Central memory CD4-positive, alpha-beta T cell (primary cell): ENCODE results near the gene TYW1.
"Not testable (repeated sequence)": the region's sequence is repeated elsewhere in the genome, so short reads cannot be mapped to it uniquely, and the experiment has no call there.

Source experiments
- DNase-seq: peaks from one replicate; pipeline ENCODE4 v3.0.0; 2022

Gene TYW1

DNA sequence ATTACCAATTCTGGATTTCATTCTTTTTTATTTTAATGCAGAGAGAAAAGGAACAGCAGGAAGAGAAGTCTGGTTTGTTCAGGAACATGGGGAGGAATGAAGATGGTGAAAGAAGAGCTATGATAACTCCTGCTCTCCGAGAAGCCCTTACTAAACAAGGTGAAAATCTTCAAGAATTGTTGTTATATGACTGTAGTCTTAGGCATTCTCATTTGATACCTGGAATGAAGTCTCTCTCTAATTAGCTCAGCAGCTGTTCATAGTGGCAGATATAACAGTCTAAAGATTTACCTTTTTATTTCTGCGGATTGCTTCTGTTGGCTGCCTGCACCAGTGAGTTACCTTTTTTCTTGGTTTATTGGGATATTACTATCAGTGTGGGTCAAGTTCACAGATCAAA lies 53.3 kb downstream of the TYW1 start:
- DNase-seq: not testable (repeated sequence)

- DNase-seq: not testable (repeated sequence)
These were observed 55.5 kb downstream of the TYW1 start for GRCh38 chr7:67052161-67052560.

DNA sequence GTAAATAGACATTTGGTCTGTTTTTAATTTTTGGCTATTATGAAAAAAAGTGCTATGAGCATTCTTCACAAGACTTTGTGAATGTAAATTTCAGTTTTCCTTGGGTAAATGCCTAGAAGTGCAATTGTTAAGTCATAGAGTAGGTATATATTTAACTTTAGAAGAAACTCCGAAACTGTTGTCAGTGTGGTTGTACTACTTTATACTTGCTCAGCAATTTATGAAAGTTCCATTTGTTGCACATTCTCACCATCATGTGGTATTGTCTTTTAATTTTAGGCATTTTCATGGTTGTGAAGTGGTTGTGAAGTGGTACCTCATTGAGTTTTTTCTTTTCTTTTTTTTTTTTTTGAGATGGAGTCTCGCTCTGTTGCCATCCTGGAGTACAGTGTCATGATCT lies 60.0 kb downstream of the TYW1 start:
- no peak for DNase-seq

DNA sequence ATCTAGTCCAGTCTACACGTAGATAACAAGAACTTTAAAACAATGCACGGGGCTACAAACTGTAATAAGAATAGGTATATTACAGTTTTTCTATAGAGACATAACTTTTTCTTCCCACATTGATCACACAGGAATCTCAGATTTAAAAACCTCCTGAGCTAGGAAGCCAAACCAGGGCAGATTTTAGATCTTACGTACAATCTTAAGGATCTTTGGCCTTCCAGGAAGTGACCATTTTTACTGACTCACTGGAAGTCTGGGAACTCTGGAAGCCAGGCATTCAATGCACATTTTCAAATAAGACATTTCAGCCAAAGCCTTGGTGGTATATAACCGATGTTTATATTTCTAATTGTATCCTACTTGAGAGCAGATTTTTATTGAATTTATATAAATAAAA lies 64.7 kb downstream of the TYW1 start:
- DNase-seq: not testable (repeated sequence)

GRCh38 chr7:67062802-67063201 lies 66.2 kb downstream of the TYW1 start:
- not testable (repeated sequence) for DNase-seq

GRCh38 chr7:67066950-67067622 lies 70.5 kb downstream of the TYW1 start:
- not testable (repeated sequence) for DNase-seq

DNA sequence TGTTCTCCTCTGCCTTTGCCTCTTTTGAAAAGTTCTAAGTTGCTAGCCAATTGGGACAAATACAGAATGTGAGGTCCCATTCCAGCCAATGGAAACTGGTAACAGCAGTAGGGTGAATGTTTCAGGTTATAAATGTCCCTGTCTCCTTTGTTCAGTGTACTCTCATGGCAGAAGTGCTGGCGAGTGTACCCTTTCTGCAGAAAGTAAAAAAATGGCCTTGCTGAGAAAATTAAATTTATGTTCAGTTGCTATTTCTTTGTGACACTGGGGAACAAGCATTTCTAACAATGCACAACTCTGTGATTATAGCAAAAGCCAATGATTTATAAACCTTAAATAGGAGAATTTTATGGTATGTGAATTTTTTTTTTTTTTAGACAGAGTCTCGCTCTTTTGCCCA lies 79.5 kb downstream of the TYW1 start:
- not testable (repeated sequence) for DNase-seq

- not testable (repeated sequence) for DNase-seq
These were observed 86.2 kb downstream of the TYW1 start for GRCh38 chr7:67082880-67083279.

- DNase-seq: not testable (repeated sequence)
These were observed 92.6 kb downstream of the TYW1 start for GRCh38 chr7:67089261-67089660.

- DNase-seq: not testable (repeated sequence)
These were observed 94.4 kb downstream of the TYW1 start for GRCh38 chr7:67091053-67091452.

DNA sequence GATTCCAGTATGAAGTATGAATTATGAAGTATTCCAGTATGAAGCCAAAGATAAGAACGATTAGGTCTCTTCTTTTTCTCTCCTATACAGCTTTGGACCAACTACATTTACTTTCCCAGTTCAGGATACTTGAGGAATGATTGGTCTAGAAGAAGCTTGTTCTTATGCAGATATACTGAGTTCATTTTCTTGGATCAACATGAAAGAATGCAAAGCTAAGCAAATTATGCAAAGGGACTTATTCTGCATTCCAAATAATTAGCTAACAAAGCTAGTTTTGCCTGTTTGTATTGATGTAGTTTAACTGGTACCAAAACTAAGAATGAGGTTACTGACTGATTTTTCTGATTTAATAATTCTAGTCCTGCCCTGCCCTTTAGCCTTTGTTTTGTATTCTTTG lies 101.4 kb downstream of the TYW1 start:
- DNase-seq: not testable (repeated sequence)

DNA sequence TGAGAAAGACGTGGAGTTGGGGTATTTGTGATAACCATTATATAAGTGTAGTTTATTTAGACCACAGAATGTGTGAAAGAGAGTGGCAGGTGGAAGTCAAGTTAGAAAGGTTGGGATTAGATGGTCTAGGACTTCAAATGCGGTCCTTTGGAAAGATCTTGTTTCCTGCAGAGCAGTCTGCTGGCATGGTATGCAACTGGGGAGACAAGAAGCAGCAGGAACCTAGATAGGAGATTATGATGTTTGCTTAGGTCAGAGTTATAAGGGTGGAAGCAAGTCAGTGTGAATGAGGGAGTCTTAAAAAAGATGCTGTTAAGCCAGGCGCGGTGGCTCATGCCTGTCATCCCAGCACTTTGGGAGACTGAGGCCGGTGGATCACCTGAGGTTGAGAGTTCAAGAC lies 102.8 kb downstream of the TYW1 start:
- not testable (repeated sequence) for DNase-seq

- not testable (repeated sequence) for DNase-seq
These were observed 103.4 kb downstream of the TYW1 start for GRCh38 chr7:67100038-67100437.

GRCh38 chr7:67100956-67101361 lies 104.3 kb downstream of the TYW1 start:
- no peak for DNase-seq

- not testable (repeated sequence) for DNase-seq
These were observed 108.3 kb downstream of the TYW1 start for GRCh38 chr7:67104937-67105336.

GRCh38 chr7:67105377-67105776 lies 108.7 kb downstream of the TYW1 start:
- no peak for DNase-seq

DNA sequence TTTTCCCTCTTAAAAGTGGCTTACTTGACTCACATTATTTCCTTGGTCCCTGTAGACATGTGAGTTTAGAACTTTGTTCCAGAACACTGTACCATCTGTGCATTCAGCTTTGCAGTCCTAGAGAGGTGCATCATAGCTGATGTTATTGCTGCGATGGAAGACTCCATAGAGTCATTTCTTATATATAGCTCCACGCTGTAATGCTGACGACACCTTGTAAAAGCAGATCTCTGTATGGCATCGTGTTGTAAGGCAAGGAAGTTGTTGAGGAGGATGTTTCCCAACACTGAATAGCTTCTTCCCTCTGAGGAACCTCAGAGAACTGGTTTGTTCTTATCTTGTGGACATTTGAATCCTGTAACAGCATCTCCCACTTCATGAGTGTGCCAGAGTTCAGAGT lies 109.6 kb downstream of the TYW1 start:
- not testable (repeated sequence) for DNase-seq

DNA sequence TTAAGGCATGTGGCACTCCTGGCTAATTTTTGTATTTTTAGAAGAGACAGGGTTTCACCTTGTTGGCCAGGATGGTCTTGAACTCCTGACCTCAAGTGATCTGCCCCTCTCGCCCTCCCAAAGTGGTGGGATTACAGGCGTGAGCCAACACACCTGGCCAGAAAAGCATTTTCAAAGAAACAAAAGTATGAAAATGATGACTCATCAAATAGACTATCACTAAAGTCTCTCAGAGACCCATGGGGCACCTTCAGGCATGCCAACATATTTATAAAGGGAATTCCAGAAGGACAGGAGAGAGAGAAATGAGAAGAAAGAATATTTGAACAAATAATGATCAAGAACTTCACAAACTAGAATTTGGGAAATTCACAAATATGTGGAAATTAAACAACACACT lies 114.7 kb downstream of the TYW1 start:
- DNase-seq: not testable (repeated sequence)

- not testable (repeated sequence) for DNase-seq
These were observed 118.0 kb downstream of the TYW1 start for GRCh38 chr7:67114483-67115246.

- not testable (repeated sequence) for DNase-seq
These were observed 123.9 kb downstream of the TYW1 start for GRCh38 chr7:67120491-67120890.

GRCh38 chr7:67128257-67128656 lies 131.6 kb downstream of the TYW1 start:
- not testable (repeated sequence) for DNase-seq

GRCh38 chr7:67130766-67131165 lies 134.1 kb downstream of the TYW1 start:
- not testable (repeated sequence) for DNase-seq

GRCh38 chr7:67134912-67135311 lies 138.3 kb downstream of the TYW1 start:
- DNase-seq: not testable (repeated sequence)
